GM21360 (cell line): ENCODE measurements around the gene PGAM1.
"Not testable (repeated sequence)": the region's sequence is repeated elsewhere in the genome, so short reads cannot be mapped to it uniquely, and the experiment has no call there.

Source experiments
- ATAC-seq: cut with Tn5 transposase; IDR thresholded peaks from one replicate; pipeline ENCODE4 v1.9.1; 2021; ENCODE audit warnings: mild to moderate bottlenecking, moderate library complexity; ENCODE audit not compliant: unreplicated experiment

PGAM1 gene

GRCh38 chr10:97454330-97455036 is 28.5 kb downstream of the PGAM1 start:
- ATAC-seq = no peak

- ATAC-seq = no peak
These were observed 30.2 kb downstream of the PGAM1 start for GRCh38 chr10:97456034-97456685.

- no peak for ATAC-seq
These were observed 30.7 kb downstream of the PGAM1 start for GRCh38 chr10:97456686-97457065.

GRCh38 chr10:97459111-97459510 is 33.1 kb downstream of the PGAM1 start:
- no peak for ATAC-seq

- no peak for ATAC-seq
These were observed 33.9 kb downstream of the PGAM1 start for GRCh38 chr10:97459933-97460332.

- no peak for ATAC-seq
These were observed 36.3 kb downstream of the PGAM1 start for GRCh38 chr10:97462309-97462708.

- no peak for ATAC-seq
These were observed 37.6 kb downstream of the PGAM1 start for GRCh38 chr10:97463363-97464132.

- no peak for ATAC-seq
These were observed 38.2 kb downstream of the PGAM1 start for GRCh38 chr10:97464226-97464625.

- ATAC-seq = no peak
These were observed 40.0 kb downstream of the PGAM1 start for GRCh38 chr10:97465982-97466381.

GRCh38 chr10:97466755-97467154 is 40.8 kb downstream of the PGAM1 start:
- ATAC-seq = no peak

- no peak for ATAC-seq
These were observed 42.2 kb downstream of the PGAM1 start for GRCh38 chr10:97468162-97468561.

- not testable (repeated sequence) for ATAC-seq
These were observed 42.8 kb downstream of the PGAM1 start for GRCh38 chr10:97468781-97469180.

GRCh38 chr10:97474918-97475317 is 48.9 kb downstream of the PGAM1 start:
- ATAC-seq = no peak

- ATAC-seq = no peak
These were observed 50.1 kb downstream of the PGAM1 start for GRCh38 chr10:97475936-97476594.

- ATAC-seq = not testable (repeated sequence)
These were observed 53.4 kb downstream of the PGAM1 start for GRCh38 chr10:97479410-97479809.

- no peak for ATAC-seq
These were observed 53.9 kb downstream of the PGAM1 start for GRCh38 chr10:97479939-97480338.

GRCh38 chr10:97481071-97481470 is 55.1 kb downstream of the PGAM1 start:
- no peak for ATAC-seq

- ATAC-seq = no peak
These were observed 56.4 kb downstream of the PGAM1 start for GRCh38 chr10:97482381-97482780.
